Measurements from ENCODE around the gene SMG6.

DNA sequence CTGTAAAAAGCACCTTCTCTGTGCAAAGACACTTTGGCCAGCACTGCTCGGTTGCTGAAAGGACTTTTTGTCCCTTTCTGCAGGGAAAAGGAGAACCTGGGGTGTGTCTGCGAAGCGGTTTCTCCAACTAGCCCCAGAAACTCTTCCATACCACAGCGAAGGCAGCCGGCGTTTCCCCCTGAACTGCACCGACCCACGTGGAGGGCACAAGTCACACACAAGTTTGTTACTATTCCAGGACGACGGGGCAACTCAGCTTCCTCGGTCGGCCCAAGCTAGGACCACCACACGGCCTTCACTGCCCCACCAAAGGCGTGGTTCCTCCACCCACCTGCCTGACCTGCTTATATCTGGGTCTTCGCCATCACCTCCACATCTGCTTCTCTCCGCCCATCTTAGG, 280.3 kb downstream of the SMG6 start:
- TF ChIP-seq, protein P1, sequence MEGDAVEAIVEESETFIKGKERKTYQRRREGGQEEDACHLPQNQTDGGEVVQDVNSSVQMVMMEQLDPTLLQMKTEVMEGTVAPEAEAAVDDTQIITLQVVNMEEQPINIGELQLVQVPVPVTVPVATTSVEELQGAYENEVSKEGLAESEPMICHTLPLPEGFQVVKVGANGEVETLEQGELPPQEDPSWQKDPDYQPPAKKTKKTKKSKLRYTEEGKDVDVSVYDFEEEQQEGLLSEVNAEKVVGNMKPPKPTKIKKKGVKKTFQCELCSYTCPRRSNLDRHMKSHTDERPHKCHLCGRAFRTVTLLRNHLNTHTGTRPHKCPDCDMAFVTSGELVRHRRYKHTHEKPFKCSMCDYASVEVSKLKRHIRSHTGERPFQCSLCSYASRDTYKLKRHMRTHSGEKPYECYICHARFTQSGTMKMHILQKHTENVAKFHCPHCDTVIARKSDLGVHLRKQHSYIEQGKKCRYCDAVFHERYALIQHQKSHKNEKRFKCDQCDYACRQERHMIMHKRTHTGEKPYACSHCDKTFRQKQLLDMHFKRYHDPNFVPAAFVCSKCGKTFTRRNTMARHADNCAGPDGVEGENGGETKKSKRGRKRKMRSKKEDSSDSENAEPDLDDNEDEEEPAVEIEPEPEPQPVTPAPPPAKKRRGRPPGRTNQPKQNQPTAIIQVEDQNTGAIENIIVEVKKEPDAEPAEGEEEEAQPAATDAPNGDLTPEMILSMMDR (IDR thresholded peaks at IDR 0.05; ENCODE audit: extremely low read depth in 1 of 2, insufficient read depth in 1 of 2, low read depth in 1 of 2, low read length in 2 of 2), result no peak
- TF ChIP-seq POLR2A (IDR thresholded peaks at IDR 0.05; ENCODE audit: low read depth, low read length) (no peak), POLR2AphosphoS5 (IDR thresholded peaks at IDR 0.05; ENCODE audit: insufficient read depth, low read depth, low read length) (no peak), MYC (IDR thresholded peaks at IDR 0.05; ENCODE audit: low read depth, low read length) (no peak), JUN (IDR thresholded peaks at IDR 0.05; ENCODE audit: borderline replicate concordance, insufficient read depth, insufficient read length, low read depth) (no peak), EZH2 (IDR thresholded peaks at IDR 0.05; ENCODE audit: borderline replicate concordance, low read depth, low read length, severe bottlenecking) (no peak), GATA2 (IDR thresholded peaks at IDR 0.05; ENCODE audit: insufficient read depth, insufficient read length, low read depth, low read length) (no peak)
- TF ChIP-seq, protein P2, sequence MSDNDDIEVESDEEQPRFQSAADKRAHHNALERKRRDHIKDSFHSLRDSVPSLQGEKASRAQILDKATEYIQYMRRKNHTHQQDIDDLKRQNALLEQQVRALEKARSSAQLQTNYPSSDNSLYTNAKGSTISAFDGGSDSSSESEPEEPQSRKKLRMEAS (IDR thresholded peaks at IDR 0.05; ENCODE audit: insufficient read depth, insufficient read length), result no peak
